ENCODE results near the gene LTBP2.

Gene LTBP2

DNA sequence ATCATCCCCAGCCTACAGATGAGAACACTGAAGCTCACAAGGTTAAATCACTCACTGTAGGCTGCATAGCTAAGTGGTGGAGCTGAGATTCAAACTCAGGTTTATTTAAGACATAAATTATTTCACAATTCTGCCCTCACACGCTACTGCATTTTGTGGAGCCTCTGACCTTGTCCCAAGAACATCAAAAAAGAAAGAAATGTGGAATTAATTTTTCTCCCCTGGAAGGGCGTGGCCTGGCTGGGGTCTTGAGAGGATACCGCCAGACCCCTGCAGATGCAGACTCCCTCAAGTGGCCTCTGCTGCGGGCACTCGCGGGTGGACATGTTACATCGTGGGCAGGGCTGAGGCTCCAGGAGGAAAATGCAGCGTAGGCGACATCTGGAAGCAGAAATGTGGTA lies 40.6 kb downstream of the LTBP2 start:
- Histone ChIP-seq H3K9me3 (ENCODE audit: control insufficient read depth, insufficient read depth, low read length) (no peaks in the 10 kb centered on the region), H3K27ac (ENCODE audit: low read depth, low read length) (no peak overlapping the region), H3K4me3 (ENCODE audit: low read length) (no peak overlapping the region)

DNA sequence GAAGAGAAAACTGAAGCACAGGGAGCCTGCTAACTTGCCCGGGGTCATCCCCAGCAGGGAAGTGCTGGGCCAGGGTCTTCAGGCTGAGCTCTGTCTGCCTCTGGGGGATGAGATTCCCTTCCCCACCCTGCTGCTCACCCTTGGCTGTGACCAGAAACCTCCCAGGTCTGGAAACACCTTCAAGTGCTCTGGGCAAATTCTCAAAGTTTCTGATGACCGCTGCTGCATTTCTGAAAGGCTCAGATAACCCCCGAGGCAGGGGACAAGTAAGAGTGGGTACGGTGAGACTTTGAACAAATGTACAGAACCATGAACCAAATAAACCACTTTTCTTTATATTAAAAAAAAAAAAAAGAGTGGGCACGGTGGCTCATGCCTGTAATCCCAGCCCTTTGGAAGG lies 41.3 kb downstream of the LTBP2 start:
- Histone ChIP-seq H3F3A (ENCODE audit: control insufficient read depth, insufficient read depth) (no peaks in the 10 kb centered on the region), H3K79me2 (ENCODE audit: control insufficient read depth, low read length) (no peaks in the 10 kb centered on the region), H3K4me3 (ENCODE audit: low read length) (no peak overlapping the region), H3K4me2 (ENCODE audit: low read length) (no peak overlapping the region), H3K27me3 (ENCODE audit: control insufficient read depth, low read length) (peaks cover 16% of the 10 kb centered on the region), H4K20me1 (ENCODE audit: control insufficient read depth, insufficient read depth, low read depth, low read length) (no peaks in the 10 kb centered on the region), H3K36me3 (ENCODE audit: control insufficient read depth, low read length) (no peaks in the 10 kb centered on the region), H3K9me3 (ENCODE audit: control insufficient read depth, insufficient read depth, low read length) (no peaks in the 10 kb centered on the region), H3K4me1 (ENCODE audit: control insufficient read depth, low read length) (peaks cover 4% of the 10 kb centered on the region; the same call in 1 of the 2 replicates), H3K27ac (ENCODE audit: low read depth, low read length) (no peak overlapping the region), H3K9me2 (replicated peaks; ENCODE audit: control insufficient read depth, low read length) (no peaks in the 10 kb centered on the region)
- TF ChIP-seq EZH2phosphoT487 (IDR thresholded peaks at IDR 0.05; ENCODE audit: borderline replicate concordance, low read length), result no peak
- TF ChIP-seq, protein P1, sequence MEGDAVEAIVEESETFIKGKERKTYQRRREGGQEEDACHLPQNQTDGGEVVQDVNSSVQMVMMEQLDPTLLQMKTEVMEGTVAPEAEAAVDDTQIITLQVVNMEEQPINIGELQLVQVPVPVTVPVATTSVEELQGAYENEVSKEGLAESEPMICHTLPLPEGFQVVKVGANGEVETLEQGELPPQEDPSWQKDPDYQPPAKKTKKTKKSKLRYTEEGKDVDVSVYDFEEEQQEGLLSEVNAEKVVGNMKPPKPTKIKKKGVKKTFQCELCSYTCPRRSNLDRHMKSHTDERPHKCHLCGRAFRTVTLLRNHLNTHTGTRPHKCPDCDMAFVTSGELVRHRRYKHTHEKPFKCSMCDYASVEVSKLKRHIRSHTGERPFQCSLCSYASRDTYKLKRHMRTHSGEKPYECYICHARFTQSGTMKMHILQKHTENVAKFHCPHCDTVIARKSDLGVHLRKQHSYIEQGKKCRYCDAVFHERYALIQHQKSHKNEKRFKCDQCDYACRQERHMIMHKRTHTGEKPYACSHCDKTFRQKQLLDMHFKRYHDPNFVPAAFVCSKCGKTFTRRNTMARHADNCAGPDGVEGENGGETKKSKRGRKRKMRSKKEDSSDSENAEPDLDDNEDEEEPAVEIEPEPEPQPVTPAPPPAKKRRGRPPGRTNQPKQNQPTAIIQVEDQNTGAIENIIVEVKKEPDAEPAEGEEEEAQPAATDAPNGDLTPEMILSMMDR (IDR thresholded peaks at IDR 0.05; ENCODE audit: low read depth, low read length, poor library complexity, severe bottlenecking), result no peak

More for the DNA sequence above, 40.6 kb downstream of the LTBP2 start:
- TF ChIP-seq, protein P1 (IDR thresholded peaks at IDR 0.05; ENCODE audit: low read depth, low read length, poor library complexity, severe bottlenecking), result no peak
- TF ChIP-seq EZH2phosphoT487 (IDR thresholded peaks at IDR 0.05; ENCODE audit: borderline replicate concordance, low read length), result no peak
- H4K20me1 ChIP-seq (ENCODE audit: control insufficient read depth, insufficient read depth, low read depth, low read length), result no peaks in the 10 kb centered on the region
- no peaks in the 10 kb centered on the region for H3K9me2 ChIP-seq (replicated peaks; ENCODE audit: control insufficient read depth, low read length)
- H3K36me3 ChIP-seq (ENCODE audit: control insufficient read depth, low read length), result no peaks in the 10 kb centered on the region
- no peak overlapping the region for H3K4me2 ChIP-seq (ENCODE audit: low read length)
- H3F3A ChIP-seq (ENCODE audit: control insufficient read depth, insufficient read depth), result no peaks in the 10 kb centered on the region
- H3K4me1 ChIP-seq (ENCODE audit: control insufficient read depth, low read length), result peaks cover 4% of the 10 kb centered on the region; the same call in 1 of the 2 replicates
- no peaks in the 10 kb centered on the region for H3K79me2 ChIP-seq (ENCODE audit: control insufficient read depth, low read length)
- H3K27me3 ChIP-seq (ENCODE audit: control insufficient read depth, low read length), result peaks cover 16% of the 10 kb centered on the region

- Histone ChIP-seq H3K4me2 (ENCODE audit: low read length) (no peak overlapping the region), H4K20me1 (ENCODE audit: control insufficient read depth, insufficient read depth, low read depth, low read length) (no peaks in the 10 kb centered on the region), H3K79me2 (ENCODE audit: control insufficient read depth, low read length) (no peaks in the 10 kb centered on the region), H3K9me3 (ENCODE audit: control insufficient read depth, insufficient read depth, low read length) (no peaks in the 10 kb centered on the region), H3K36me3 (ENCODE audit: control insufficient read depth, low read length) (no peaks in the 10 kb centered on the region), H3F3A (ENCODE audit: control insufficient read depth, insufficient read depth) (no peaks in the 10 kb centered on the region), H3K27me3 (ENCODE audit: control insufficient read depth, low read length) (peaks cover 16% of the 10 kb centered on the region), H3K9me2 (replicated peaks; ENCODE audit: control insufficient read depth, low read length) (no peaks in the 10 kb centered on the region), H3K4me3 (ENCODE audit: low read length) (no peak overlapping the region), H3K27ac (ENCODE audit: low read depth, low read length) (no peak overlapping the region), H3K4me1 (ENCODE audit: control insufficient read depth, low read length) (peaks cover 4% of the 10 kb centered on the region; the same call in 1 of the 2 replicates)
- no peak for TF ChIP-seq EZH2phosphoT487 (IDR thresholded peaks at IDR 0.05; ENCODE audit: borderline replicate concordance, low read length)
- TF ChIP-seq, protein P1 (IDR thresholded peaks at IDR 0.05; ENCODE audit: low read depth, low read length, poor library complexity, severe bottlenecking), result no peak
Measured at GRCh38 chr14:74569806-74570591, 42.0 kb downstream of the LTBP2 start.

Measured in DOHH2 (cell line).